GM21619 (cell line): ENCODE measurements around the gene XCR1.
"Not testable (repeated sequence)": the region's sequence is repeated elsewhere in the genome, so short reads cannot be mapped to it uniquely, and the experiment has no call there.

Experiments
- ATAC-seq: cut with Tn5 transposase; IDR thresholded peaks from one replicate; pipeline ENCODE4 v1.9.1; 2021; ENCODE audit not compliant: unreplicated experiment

Gene XCR1

GRCh38 chr3:46046231-46046630, 18.9 kb upstream of the XCR1 start:
- not testable (repeated sequence) for ATAC-seq

- no peak for ATAC-seq
Observed at GRCh38 chr3:46038916-46039315, 11.6 kb upstream of the XCR1 start.

GRCh38 chr3:46038071-46038470, 10.8 kb upstream of the XCR1 start:
- not testable (repeated sequence) for ATAC-seq

- no peak for ATAC-seq
Observed at GRCh38 chr3:46036191-46036590, 8.9 kb upstream of the XCR1 start.

- no peak for ATAC-seq
Observed at GRCh38 chr3:46031747-46032146, 4.5 kb upstream of the XCR1 start.

GRCh38 chr3:46031269-46031668, 4.0 kb upstream of the XCR1 start:
- no peak for ATAC-seq

- ATAC-seq: no peak
Observed at GRCh38 chr3:46030626-46031025, 3.3 kb upstream of the XCR1 start.

GRCh38 chr3:46029953-46030543, 2.8 kb upstream of the XCR1 start:
- no peak for ATAC-seq

- ATAC-seq: no peak
Observed at GRCh38 chr3:46027736-46028397, 584 bp upstream of the XCR1 start.

- no peak for ATAC-seq
Observed at GRCh38 chr3:46025139-46025538, 2.1 kb downstream of the XCR1 start.

- ATAC-seq: no peak
Observed at GRCh38 chr3:46024131-46024530, 3.2 kb downstream of the XCR1 start.

GRCh38 chr3:46022909-46023785, 4.1 kb downstream of the XCR1 start:
- no peak for ATAC-seq

- no peak for ATAC-seq
Observed at GRCh38 chr3:46021516-46021915, 5.8 kb downstream of the XCR1 start.

- no peak for ATAC-seq
Observed at GRCh38 chr3:46020766-46021510, 6.3 kb downstream of the XCR1 start.

GRCh38 chr3:46019707-46020106, 7.6 kb downstream of the XCR1 start:
- no peak for ATAC-seq

GRCh38 chr3:46017720-46018119, 9.6 kb downstream of the XCR1 start:
- ATAC-seq: no peak

GRCh38 chr3:46013316-46014094, 13.8 kb downstream of the XCR1 start:
- ATAC-seq: no peak

GRCh38 chr3:46012246-46012645, 15.0 kb downstream of the XCR1 start:
- ATAC-seq: no peak

- ATAC-seq: no peak
Observed at GRCh38 chr3:46010519-46011113, 16.7 kb downstream of the XCR1 start.

- no peak for ATAC-seq
Observed at GRCh38 chr3:46008058-46008457, 19.2 kb downstream of the XCR1 start.
